SK-N-SH (cell line): ENCODE measurements around the gene SLC5A9. TPM values are rescaled to one million over a fixed set of nuclear protein-coding genes. Genes with fewer than 3 reads are reported as not detected.

Experiments used
- CTCF ChIA-PET: fragments of 300-600, 350-600 bp; formaldehyde crosslinking; extraction: SDS; loops from one replicate; lab custom pipeline; 2021; lab: Yijun Ruan, JAX
- POLR2A ChIA-PET: fragments of 350-600 bp; sonication (Branson Sonifier 250); formaldehyde crosslinking; extraction: SDS; loops from one replicate; lab custom pipeline; 2020; ENCODE audit warnings: antibody characterized with exemption, inconsistent platforms; lab: Yijun Ruan, JAX
- DNase-seq: peaks from one replicate; pipeline ENCODE4 v3.0.0; 2012
- H2AFZ ChIP-seq: fragments of 200-600 bp; sonication (generic); 2 replicates; pipeline ENCODE4 v1.8.1; 2016; ENCODE audit warnings: antibody characterized with exemption, mild to moderate bottlenecking, low read depth
- H3F3A ChIP-seq: fragments of 200-600 bp; sonication (generic); replicated peaks from 2 replicates; pipeline ENCODE3; 2016; ENCODE audit warnings: antibody characterized with exemption, mild to moderate bottlenecking; ENCODE audit not compliant: insufficient read depth
- H3K27ac ChIP-seq, 2 experiments: fragments of 200-500 bp in 1 of 2; fragments of 200-600 bp in 1 of 2; sonication (Bioruptor generic) in 1 of 2; sonication (generic), shearing (Covaris generic) in 1 of 2; 2 replicates each; pipeline versions ENCODE4 v1.5.1 to v1.6.1; 2014 to 2016; ENCODE audit warnings: low read depth in 2 of 2, inconsistent platforms in 1 of 2, low read length in 1 of 2, mild to moderate bottlenecking in 1 of 2, mixed read lengths in 1 of 2
- H3K27me3 ChIP-seq: fragments of 200-600 bp; sonication (generic), shearing (Covaris generic); 2 replicates; pipeline ENCODE4 v1.6.1; 2016; ENCODE audit warnings: mixed run types; ENCODE audit not compliant: insufficient read depth
- H3K36me3 ChIP-seq, 2 experiments: fragments of 200-500 bp in 1 of 2; fragments of 200-600 bp in 1 of 2; sonication (Bioruptor generic) in 1 of 2; sonication (generic) in 1 of 2; replicated peaks in 1 of 2; 2 replicates each; pipeline versions ENCODE3 to v1.5.1; 2014 to 2016; ENCODE audit warnings: low read length in 1 of 2, mild to moderate bottlenecking in 1 of 2; ENCODE audit not compliant: insufficient read depth in 2 of 2, control insufficient read depth in 1 of 2
- H3K4me1 ChIP-seq, 2 experiments: fragments of 200-500 bp in 1 of 2; fragments of 200-600 bp in 1 of 2; sonication (Bioruptor generic) in 1 of 2; sonication (generic), shearing (Covaris generic) in 1 of 2; 2 replicates each; pipeline versions ENCODE4 v1.5.1 to v1.6.1; 2014 to 2016; ENCODE audit warnings: low read depth in 1 of 2, low read length in 1 of 2, mixed run types in 1 of 2; ENCODE audit not compliant: insufficient read depth in 2 of 2, control insufficient read depth in 1 of 2
- H3K4me2 ChIP-seq: fragments of 200-600 bp; sonication (generic), shearing (Covaris generic); 2 replicates; pipeline ENCODE4 v1.6.1; 2017; ENCODE audit warnings: mixed run types
- H3K4me3 ChIP-seq, 2 experiments: fragments of 200-500 bp in 1 of 2; fragments of 200-600 bp in 1 of 2; sonication (Bioruptor generic) in 1 of 2; sonication (generic), shearing (Covaris generic) in 1 of 2; 2 replicates each; pipeline versions ENCODE4 v1.5.1 to v1.8.1; 2014 to 2016; ENCODE audit warnings: low read depth in 2 of 2, inconsistent platforms in 1 of 2, low read length in 1 of 2, mild to moderate bottlenecking in 1 of 2, mixed read lengths in 1 of 2, moderate library complexity in 1 of 2
- H3K79me2 ChIP-seq: fragments of 200-600 bp; sonication (generic); 2 replicates; pipeline ENCODE4 v1.8.1; 2017; ENCODE audit warnings: mild to moderate bottlenecking; ENCODE audit not compliant: insufficient read depth
- H3K9ac ChIP-seq: fragments of 200-600 bp; sonication (generic); 2 replicates; pipeline ENCODE4 v1.6.1; 2017; ENCODE audit warnings: mixed run types
- H3K9me2 ChIP-seq: fragments of 200-600 bp; sonication (generic); 2 replicates; pipeline ENCODE4 v1.6.1; 2017; ENCODE audit warnings: mixed run types
- H3K9me3 ChIP-seq: fragments of 200-600 bp; sonication (generic); 2 replicates; pipeline ENCODE4 v1.6.1; 2017; ENCODE audit warnings: mixed run types, mild to moderate bottlenecking, moderate library complexity
- H4K20me1 ChIP-seq: fragments of 200-600 bp; sonication (generic); 2 replicates; pipeline ENCODE4 v1.6.1; 2017; ENCODE audit warnings: mild to moderate bottlenecking, mixed run types; ENCODE audit not compliant: insufficient read depth
- CTCF ChIP-seq: fragments of 200-600 bp; sonication (generic); IDR thresholded peaks from 2 replicates; pipeline ENCODE4 v1.6.1; 2017; ENCODE audit warnings: antibody characterized with exemption, mild to moderate bottlenecking, moderate library complexity
- EZH2phosphoT487 ChIP-seq: fragments of 200-600 bp; sonication (generic); IDR thresholded peaks from 2 replicates; pipeline ENCODE4 v1.6.1; 2017; ENCODE audit warnings: low read depth, mixed run types, mild to moderate bottlenecking, antibody characterized with exemption, moderate library complexity, borderline replicate concordance
- GABPA ChIP-seq: IDR thresholded peaks from 2 replicates; pipeline ENCODE4 v1.4.0; 2012; ENCODE audit warnings: low read depth, mild to moderate bottlenecking
- GATA2 ChIP-seq: sonication (generic); formaldehyde crosslinking; IDR thresholded peaks from 2 replicates; pipeline ENCODE4 v1.5.0; 2020; ENCODE audit warnings: mild to moderate bottlenecking, missing genetic modification reagents
- IRF3 ChIP-seq: fragments of 150-350 bp; IDR thresholded peaks from 2 replicates; pipeline ENCODE4 v1.6.1; 2016; ENCODE audit warnings: mild to moderate bottlenecking, low read depth, low read length
- JUND ChIP-seq: IDR thresholded peaks from 2 replicates; pipeline ENCODE4 v1.4.0; 2012
- RAD21 ChIP-seq: IDR thresholded peaks from 2 replicates; pipeline ENCODE4 v1.6.1; 2012; ENCODE audit warnings: mild to moderate bottlenecking, low read length
- RCOR1 ChIP-seq: fragments of 150-350 bp; IDR thresholded peaks from 2 replicates; pipeline ENCODE4 v1.6.1; 2017; ENCODE audit warnings: antibody characterized with exemption, low read length
- SMC3 ChIP-seq: IDR thresholded peaks from 2 replicates; pipeline ENCODE4 v1.6.1; 2012; ENCODE audit warnings: low read depth, low read length, improper control_type of control experiment
- TCF12 ChIP-seq: IDR thresholded peaks from 2 replicates; pipeline ENCODE4 v1.4.0; 2012
- USF1 ChIP-seq: IDR thresholded peaks from 2 replicates; pipeline ENCODE4 v1.4.0; 2012; ENCODE audit warnings: low read depth, borderline replicate concordance
- WGBS: methylation state at CpG from one replicate; pipeline ENCODE4 v1.1.6; 2017; ENCODE audit warnings: low lambda C conversion rate; 5-methylcytosine and 5-hydroxymethylcytosine counted together
- polyA plus RNA-seq, 3 experiments: library from polyadenylated mRNA; depleted of rRNA; stranded (reverse); fragments of >200 nt; gene quantifications; 2 replicates each; pipeline ENCODE4 v1.2.3, GENCODE V29; 2012

Gene SLC5A9
- polyA plus RNA-seq, 1 of the 3 experiments (the other 2 are of a cell fraction): not detected

- Histone ChIP-seq H3K4me2 (no peak overlapping the region), H3K27ac (no peak overlapping the region), H3K36me3 (no peaks in the 10 kb centered on the region), H3K4me3 (no peak overlapping the region)
- POLR2A ChIA-PET: no interaction called here
- CTCF ChIA-PET: interaction anchor here (0.7 to 11.2 kb wide), 11 partner anchors 19 to 462 kb away, joined by 3 to 191 read pairs (median 4); no protein-coding TSS in a partner anchor
- TF ChIP-seq USF1 (no peak), IRF3 (no peak), GATA2 (CRISPR knock-in tag) (0 out of 2 replicates have a peak, but pooled peaks have one; percentile 16)
- TF ChIP-seq, all 33 proteins: peak for 1
- H3K9me2 ChIP-seq: no peaks in the 10 kb centered on the region
- no peaks in the 10 kb centered on the region for H3F3A ChIP-seq
- peaks cover 4% of the 10 kb centered on the region; the same call in 1 of the 2 replicates for H3K27me3 ChIP-seq
- H2AFZ ChIP-seq: no peak overlapping the region
- H3K4me1 ChIP-seq: no peaks in the 10 kb centered on the region; a peak in 1 of 4 replicates
- no peaks in the 10 kb centered on the region for H3K79me2 ChIP-seq
- H3K9me3 ChIP-seq: no peaks in the 10 kb centered on the region
- DNase-seq: no peak
- H4K20me1 ChIP-seq: no peaks in the 10 kb centered on the region
- WGBS: 23% methylated on average over 3 of the region's 3 CpGs
- H3K9ac ChIP-seq: no peak overlapping the region
These were observed 22.2 kb upstream of the SLC5A9 start for GRCh38 chr1:48200166-48200900.

GRCh38 chr1:48202030-48202752 is 20.3 kb upstream of the SLC5A9 start:
- TF ChIP-seq RCOR1 (no peak), SMC3 (peak; percentile 80), GABPA (no peak), RAD21 (peak; percentile 82), TCF12 (peak; percentile 44), JUND (0 out of 2 replicates have a peak, but pooled peaks have one; percentile 5), EZH2phosphoT487 (no peak), CTCF (peak; percentile 91)
- Histone ChIP-seq H3K27ac (no peak overlapping the region), H3K36me3 (no peaks in the 10 kb centered on the region), H3K4me2 (no peak overlapping the region), H3K9me3 (no peaks in the 10 kb centered on the region), H3K9me2 (no peaks in the 10 kb centered on the region), H3K4me3 (peak overlapping the region in 1 of 2 experiments; percentile 49; a peak in 1 of 4 replicates), H2AFZ (no peak overlapping the region), H3K4me1 (no peaks in the 10 kb centered on the region), H3K79me2 (no peaks in the 10 kb centered on the region), H3F3A (no peaks in the 10 kb centered on the region), H4K20me1 (no peaks in the 10 kb centered on the region), H3K9ac (no peak overlapping the region), H3K27me3 (peaks cover 4% of the 10 kb centered on the region; the same call in 1 of the 2 replicates)
- ChIA-PET CTCF (interaction anchor here (0.8 to 11.2 kb wide), 38 partner anchors 13 to 727 kb away, joined by 3 to 191 read pairs (median 7); partner anchors contain the start of gene SLC5A9), POLR2A (no interaction called here)
- WGBS: 11% methylated on average over 7 of the region's 7 CpGs
- DNase-seq: peak; percentile 63
